HG03108 (cell line): Measurements from ENCODE around the gene SLC25A26.

ENCODE experiments used
- ATAC-seq: cut with Tn5 transposase; IDR thresholded peaks from one replicate; pipeline ENCODE4 v1.9.1; 2021; ENCODE audit warnings: moderate library complexity; ENCODE audit not compliant: unreplicated experiment

The SLC25A26 gene

GRCh38 chr3:66393333-66394005 lies 172.7 kb downstream of the SLC25A26 start:
- peak; percentile 4 for ATAC-seq

- peak; percentile 80 for ATAC-seq
Observed at GRCh38 chr3:66394019-66394752, 173.4 kb downstream of the SLC25A26 start.

DNA sequence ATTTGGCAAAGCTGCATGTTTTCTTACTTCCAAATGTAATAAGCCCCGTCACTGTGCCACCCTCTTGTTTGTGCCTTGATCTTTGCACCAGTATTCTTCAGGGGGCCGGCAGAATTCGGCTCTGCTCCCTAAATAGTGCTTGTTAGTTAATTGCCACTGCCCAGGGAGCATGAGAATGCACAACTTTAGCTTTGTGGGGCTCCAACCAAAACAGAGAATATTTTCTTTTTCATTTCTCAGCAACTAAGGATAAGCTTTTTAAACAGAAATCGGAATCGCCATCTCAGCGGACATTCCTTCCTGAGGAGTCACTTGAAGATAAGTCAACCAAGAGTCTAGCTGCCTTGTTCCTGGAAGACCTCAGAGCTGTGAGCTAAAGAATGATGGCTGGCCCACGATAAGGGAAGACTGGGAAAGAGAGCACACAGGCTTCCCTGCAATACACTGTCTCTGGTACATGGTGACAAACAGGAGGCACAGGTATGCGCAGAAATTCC lies 174.0 kb downstream of the SLC25A26 start:
- ATAC-seq, result no peak

DNA sequence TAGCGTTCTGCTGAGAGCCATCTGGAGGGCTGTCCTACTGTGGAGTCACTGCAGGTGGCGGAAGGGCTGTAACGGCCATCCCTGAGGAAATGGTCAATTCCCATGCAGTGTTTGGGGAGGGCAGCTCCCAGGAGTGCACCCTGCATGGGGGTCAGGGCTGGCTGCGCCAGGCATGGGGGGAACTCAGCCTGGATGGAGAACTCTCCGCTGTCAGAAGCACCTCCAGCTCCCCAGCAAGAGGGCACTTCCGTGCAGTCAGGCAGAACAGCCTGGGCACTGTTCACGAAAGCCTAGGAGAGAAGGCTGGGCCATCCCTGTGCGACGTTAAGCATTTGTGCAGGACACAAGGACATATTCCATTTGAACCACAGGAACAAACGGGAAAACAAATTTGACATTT lies 174.8 kb downstream of the SLC25A26 start:
- ATAC-seq, result no peak

- no peak for ATAC-seq
Observed at GRCh38 chr3:66396161-66396760, 175.5 kb downstream of the SLC25A26 start.

GRCh38 chr3:66396888-66397287 lies 176.1 kb downstream of the SLC25A26 start:
- ATAC-seq, result no peak

GRCh38 chr3:66397745-66398144 lies 176.9 kb downstream of the SLC25A26 start:
- ATAC-seq, result no peak

GRCh38 chr3:66398228-66399025 lies 177.6 kb downstream of the SLC25A26 start:
- no peak for ATAC-seq

DNA sequence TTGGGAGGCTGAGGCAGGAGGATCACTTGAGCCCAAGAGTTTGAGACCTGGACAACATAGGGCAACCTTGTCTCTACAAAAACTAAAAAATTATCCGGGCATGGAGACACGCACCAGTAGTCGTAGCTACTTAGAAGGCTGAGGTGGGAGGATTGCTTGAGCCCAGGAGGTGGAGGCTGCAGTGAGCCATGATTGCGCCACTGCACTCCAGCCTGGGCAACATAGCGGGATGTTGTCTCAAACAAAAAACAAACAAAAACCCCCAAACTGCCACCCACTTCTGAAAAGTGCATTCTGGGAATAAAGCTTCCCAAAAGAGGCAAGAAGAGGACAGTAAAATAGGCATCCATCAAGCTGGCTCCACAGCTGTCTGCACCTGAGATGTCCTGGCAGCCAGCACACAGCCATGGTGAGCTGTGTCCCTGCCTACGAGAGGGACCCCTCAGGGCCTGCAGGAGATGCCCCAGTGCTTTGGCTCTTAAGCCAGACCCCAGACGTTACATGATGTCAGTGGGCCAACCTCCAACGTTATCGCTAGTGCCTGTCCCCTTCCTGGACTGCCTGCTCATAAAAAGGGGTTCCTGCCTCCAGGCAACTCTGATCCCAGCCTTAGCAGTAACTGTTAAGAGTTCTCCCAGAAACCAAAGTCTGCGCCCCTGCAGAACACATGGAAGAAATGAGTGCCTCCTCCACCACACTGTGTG lies 178.9 kb downstream of the SLC25A26 start:
- ATAC-seq, result no peak

- no peak for ATAC-seq
Observed at GRCh38 chr3:66400411-66401156, 179.8 kb downstream of the SLC25A26 start.

GRCh38 chr3:66401157-66401550 lies 180.4 kb downstream of the SLC25A26 start:
- ATAC-seq, result no peak

GRCh38 chr3:66401675-66402491 lies 181.1 kb downstream of the SLC25A26 start:
- no peak for ATAC-seq

- ATAC-seq, result no peak
Observed at GRCh38 chr3:66402596-66403290, 181.9 kb downstream of the SLC25A26 start.

- no peak for ATAC-seq
Observed at GRCh38 chr3:66403323-66403990, 182.7 kb downstream of the SLC25A26 start.

DNA sequence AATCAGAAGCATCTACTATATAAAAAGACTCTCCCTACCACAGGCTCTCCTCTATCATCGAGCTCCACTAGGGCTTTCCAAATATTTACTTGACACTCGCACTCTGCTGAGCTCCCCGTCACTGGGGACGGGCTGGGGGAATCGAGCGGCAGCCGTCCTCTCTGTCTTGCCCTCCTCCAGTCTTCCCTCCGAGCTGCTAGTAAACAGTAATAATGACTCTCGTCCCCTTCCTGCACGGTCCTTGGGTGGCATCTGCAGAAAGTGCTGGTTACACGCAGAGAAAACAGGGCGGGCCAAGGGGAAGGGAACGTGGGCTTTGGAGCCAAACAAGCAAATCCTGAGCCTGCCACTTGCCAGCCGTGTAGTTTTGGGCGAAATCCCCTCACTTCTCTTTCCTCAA lies 183.4 kb downstream of the SLC25A26 start:
- ATAC-seq, result no peak

DNA sequence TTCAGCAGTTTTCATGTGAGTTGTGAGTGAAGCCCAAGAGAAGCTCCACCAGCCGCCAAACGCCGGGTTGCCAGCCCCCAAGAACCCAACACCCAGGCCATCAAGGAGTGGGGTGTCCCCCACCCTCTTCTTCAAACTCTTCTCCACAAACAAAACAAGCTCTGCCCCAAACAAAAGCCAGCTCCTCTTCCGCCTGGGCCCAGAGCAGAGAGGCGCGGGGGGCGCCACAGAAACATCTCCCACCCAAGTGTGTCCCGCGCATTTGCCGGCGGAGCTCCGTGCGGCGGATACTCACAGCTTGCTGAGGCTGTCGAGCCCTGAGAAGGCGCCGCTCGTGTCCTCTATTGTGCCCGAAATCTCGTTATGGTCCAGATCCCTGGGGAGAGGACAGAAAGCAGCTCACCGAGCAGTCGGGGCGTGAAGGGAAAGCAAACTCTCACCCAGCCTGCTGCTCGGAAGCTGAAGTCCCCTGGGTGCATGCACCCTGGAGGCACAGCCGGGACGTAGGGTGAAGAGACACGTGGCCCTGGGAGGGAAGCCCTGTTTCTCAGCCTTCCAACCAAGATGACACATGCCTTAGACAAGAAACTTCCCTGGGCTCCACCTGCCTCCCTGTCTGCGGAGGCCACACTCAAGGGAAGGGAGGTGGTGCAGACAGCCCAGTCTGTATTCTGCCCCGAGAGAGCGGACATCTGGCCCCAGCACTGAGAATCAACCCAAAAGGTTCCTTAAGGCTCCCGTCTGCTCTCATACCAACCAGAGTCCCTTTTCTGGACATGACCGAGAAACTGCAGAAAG lies 184.3 kb downstream of the SLC25A26 start:
- ATAC-seq, result no peak

- ATAC-seq, result no peak
Observed at GRCh38 chr3:66405701-66406091, 184.9 kb downstream of the SLC25A26 start.
